ENCODE data around the gene CLIC6.

The CLIC6 gene

GRCh38 chr21:34730756-34731445 is 62.1 kb downstream of the CLIC6 start:
- no peak for DNase-seq

GRCh38 chr21:34732388-34732821 is 63.6 kb downstream of the CLIC6 start:
- no peak for DNase-seq

GRCh38 chr21:34733852-34734251 is 65.1 kb downstream of the CLIC6 start:
- DNase-seq: no peak

GRCh38 chr21:34734696-34735095 is 65.9 kb downstream of the CLIC6 start:
- DNase-seq: no peak

- no peak for DNase-seq
Measured at GRCh38 chr21:34736116-34736874, 67.5 kb downstream of the CLIC6 start.

GRCh38 chr21:34737115-34737514 is 68.3 kb downstream of the CLIC6 start:
- no peak for DNase-seq

- no peak for DNase-seq
Measured at GRCh38 chr21:34740198-34740597, 71.4 kb downstream of the CLIC6 start.

GRCh38 chr21:34743285-34743684 is 74.5 kb downstream of the CLIC6 start:
- no peak for DNase-seq

GRCh38 chr21:34743831-34744230 is 75.0 kb downstream of the CLIC6 start:
- no peak for DNase-seq

- DNase-seq: no peak
Measured at GRCh38 chr21:34744801-34745200, 76.0 kb downstream of the CLIC6 start.

- DNase-seq: peak; percentile 67
Measured at GRCh38 chr21:34745557-34746255, 76.9 kb downstream of the CLIC6 start.

GRCh38 chr21:34748862-34749261 is 80.1 kb downstream of the CLIC6 start:
- DNase-seq: no peak

- no peak for DNase-seq
Measured at GRCh38 chr21:34754690-34755647, 86.2 kb downstream of the CLIC6 start.

GRCh38 chr21:34761758-34762330 is 93.0 kb downstream of the CLIC6 start:
- DNase-seq: no peak

- no peak for DNase-seq
Measured at GRCh38 chr21:34762786-34763185, 94.0 kb downstream of the CLIC6 start.

- DNase-seq: no peak
Measured at GRCh38 chr21:34764715-34765284, 96.0 kb downstream of the CLIC6 start.

- DNase-seq: no peak
Measured at GRCh38 chr21:34765619-34766018, 96.8 kb downstream of the CLIC6 start.

- no peak for DNase-seq
Measured at GRCh38 chr21:34766862-34767261, 98.1 kb downstream of the CLIC6 start.

All from stimulated activated CD4-positive, alpha-beta T cell treated with anti-CD3 and anti-CD28 coated beads, Interleukin-15, amount 100 ng/mL, for 24 hours (primary cell).